Activated B cell treated with CpG ODN at 0.5 μM for 24 hours (primary cell): ENCODE results near the gene MPZL1. TPM values are rescaled to one million over a fixed set of nuclear protein-coding genes. Genes with fewer than 3 reads are reported as not detected.

ENCODE experiments used
- ATAC-seq: fragments of 200-7000 bp; cut with Tn5 transposase; one replicate; pipeline ENCODE4 v1.10.0; 2021; ENCODE audit warnings: low read depth, mild to moderate bottlenecking, moderate library complexity
- CTCF ChIA-PET: fragments of 350-600 bp; sonication (Branson Sonifier 250); formaldehyde crosslinking; loops from one replicate; lab custom pipeline; 2021; ENCODE audit warnings: antibody characterized with exemption; lab: Charles Lee
- POLR2A ChIA-PET: fragments of 350-600 bp; sonication (Branson Sonifier 250); formaldehyde crosslinking; loops from one replicate; lab custom pipeline; 2021; ENCODE audit warnings: antibody characterized with exemption; lab: Charles Lee
- DNase-seq: peaks from one replicate; pipeline ENCODE4 v3.0.0; 2022
- H3K27ac Mint-ChIP-seq: one replicate; pipeline ENCODE4 v1.8.0; 2020; ENCODE audit warnings: mixed read lengths
- H3K27me3 Mint-ChIP-seq: one replicate; pipeline ENCODE4 v1.8.0; 2021; ENCODE audit warnings: mixed read lengths
- H3K36me3 Mint-ChIP-seq: one replicate; pipeline ENCODE4 v1.8.0; 2021; ENCODE audit warnings: low read depth, mixed read lengths
- H3K4me1 Mint-ChIP-seq: one replicate; pipeline ENCODE4 v1.8.0; 2021; ENCODE audit warnings: mixed read lengths
- H3K4me3 Mint-ChIP-seq: one replicate; pipeline ENCODE4 v1.8.0; 2020; ENCODE audit warnings: mild to moderate bottlenecking, mixed read lengths
- H3K9me3 Mint-ChIP-seq: one replicate; pipeline ENCODE4 v1.8.0; 2020; ENCODE audit warnings: mixed read lengths
- CTCF ChIP-seq: fragments of 200-600 bp; IDR thresholded peaks from one replicate; pipeline ENCODE4 v1.8.0; 2022; ENCODE audit warnings: antibody characterized with exemption, mild to moderate bottlenecking
- intact Hi-C: fragments of 100-400 bp; cut with micrococcal nuclease; formaldehyde crosslinking; loops from one replicate; pipeline ENCODE4 v1.15.1; 2024
- total RNA-seq: library from RNA; stranded (reverse); gene quantifications from 2 replicates; pipeline ENCODE4 v1.2.3, GENCODE V29; 2022

The MPZL1 gene
- total RNA-seq, 1 donor from 2014 or later = 27.2 TPM

GRCh38 chr1:167720965-167721616, 691 bp upstream of the MPZL1 start:
- H3K4me3 Mint-ChIP-seq = peak overlapping the region; percentile 94
- H3K27me3 Mint-ChIP-seq = no peaks in the 10 kb centered on the region
- CTCF ChIA-PET = no interaction called here
- DNase-seq = no peak
- ATAC-seq = no peak
- POLR2A ChIA-PET = interaction anchor here (0.6 to 1.4 kb wide), 5 partner anchors 7 to 215 kb away, joined by 4 to 8 read pairs (median 4); partner anchors contain the start of gene DCAF6
- TF ChIP-seq CTCF = no peak
- no peaks in the 10 kb centered on the region for H3K9me3 Mint-ChIP-seq
- intact Hi-C loops = loop anchor here (1.0 to 5.0 kb wide), 6 partner anchors 12 to 1646 kb away; partner anchors contain the start of genes BLZF1, NME7 and TADA1
- H3K36me3 Mint-ChIP-seq = peaks cover 5% of the 10 kb centered on the region
- peak overlapping the region; percentile 96 for H3K27ac Mint-ChIP-seq
- H3K4me1 Mint-ChIP-seq = peaks cover 76% of the 10 kb centered on the region

- CTCF ChIA-PET = interaction anchor here (1.0 kb wide), 1 partner anchor 360 kb away, joined by 3 read pairs; no protein-coding TSS in a partner anchor
- intact Hi-C loops = loop anchor here (1.0 to 5.0 kb wide), 4 partner anchors 8 to 1645 kb away; partner anchors contain the start of genes BLZF1, NME7 and TADA1
- H3K27ac Mint-ChIP-seq = peak overlapping the region; percentile 55
- no peaks in the 10 kb centered on the region for H3K27me3 Mint-ChIP-seq
- peaks cover 71% of the 10 kb centered on the region for H3K4me1 Mint-ChIP-seq
- DNase-seq = no peak
- TF ChIP-seq CTCF = no peak
- peak; percentile 17 for ATAC-seq
- POLR2A ChIA-PET = interaction anchor here (0.6 to 1.4 kb wide), 6 partner anchors 9 to 214 kb away, joined by 4 to 8 read pairs (median 4); partner anchors contain the start of gene DCAF6
- peak overlapping the region; percentile 94 for H3K4me3 Mint-ChIP-seq
- peaks cover 5% of the 10 kb centered on the region for H3K36me3 Mint-ChIP-seq
- H3K9me3 Mint-ChIP-seq = no peaks in the 10 kb centered on the region
Observed at GRCh38 chr1:167722152-167722869, 529 bp downstream of the MPZL1 start.

- no peak for ATAC-seq
- Mint-ChIP-seq H3K4me3 (peak overlapping the region; percentile 85), H3K27ac (peak overlapping the region; percentile 55), H3K36me3 (peaks cover 7% of the 10 kb centered on the region), H3K27me3 (no peaks in the 10 kb centered on the region), H3K9me3 (no peaks in the 10 kb centered on the region), H3K4me1 (peaks cover 69% of the 10 kb centered on the region)
- DNase-seq = no peak
- TF ChIP-seq CTCF = no peak
- CTCF ChIA-PET = interaction anchor here (1.0 kb wide), 1 partner anchor 360 kb away, joined by 3 read pairs; no protein-coding TSS in a partner anchor
- intact Hi-C loops = loop anchor here (1.0 to 5.0 kb wide), 4 partner anchors 9 to 1644 kb away; partner anchors contain the start of genes BLZF1, NME7 and TADA1
- POLR2A ChIA-PET = no interaction called here
Observed at GRCh38 chr1:167722870-167723251, 1.1 kb downstream of the MPZL1 start.

- H3K27me3 Mint-ChIP-seq = no peaks in the 10 kb centered on the region
- TF ChIP-seq CTCF = no peak
- ATAC-seq = no peak
Observed at GRCh38 chr1:167723707-167724323, 2.0 kb downstream of the MPZL1 start.

More at GRCh38 chr1:167723707-167724323, 2.0 kb downstream of the MPZL1 start:
- ChIA-PET POLR2A (interaction anchor here (0.6 to 1.1 kb wide), 2 partner anchors 9 to 97 kb away, joined by 3 read pairs; no protein-coding TSS in a partner anchor), CTCF (interaction anchor here (1.1 to 1.3 kb wide), 2 partner anchors 9 kb away, joined by 3 to 4 read pairs; no protein-coding TSS in a partner anchor)
- no peaks in the 10 kb centered on the region for H3K9me3 Mint-ChIP-seq
- no peak for DNase-seq
- H3K4me1 Mint-ChIP-seq = peaks cover 61% of the 10 kb centered on the region
- no peak overlapping the region for H3K27ac Mint-ChIP-seq
- peaks cover 11% of the 10 kb centered on the region for H3K36me3 Mint-ChIP-seq
- peak overlapping the region; percentile 85 for H3K4me3 Mint-ChIP-seq
- intact Hi-C loops = loop anchor here (5.0 kb wide), 3 partner anchors 358 to 1643 kb away; partner anchors contain the start of genes BLZF1, NME7 and TADA1
